ENCODE measurements around the gene QSER1. TPM values are rescaled to one million over a fixed set of nuclear protein-coding genes. Genes with fewer than 3 reads are reported as not detected.

QSER1 gene
- total and polyA plus RNA-seq, 2 experiments from 2014 or later, result 3.7 to 27.1 TPM

DNA sequence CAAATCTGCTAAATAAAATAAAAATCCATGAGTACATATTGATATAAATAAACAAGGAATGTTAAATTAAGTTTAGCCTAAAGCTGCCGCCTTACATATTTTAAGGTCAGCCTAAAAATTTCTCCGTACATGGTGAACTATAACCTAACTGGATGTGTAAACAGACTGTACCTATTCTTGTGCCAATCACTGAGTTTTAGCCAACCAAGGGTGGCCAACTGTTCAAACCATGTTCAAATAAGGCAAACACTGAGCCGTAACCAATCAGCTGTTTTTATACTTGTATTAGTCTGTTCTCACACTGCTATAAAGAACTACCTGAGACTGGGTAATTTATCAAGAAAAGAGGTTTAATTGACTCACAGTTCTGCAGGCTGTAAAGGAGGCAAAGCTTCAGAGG is 8.6 kb upstream of the QSER1 start:
- Histone ChIP-seq H3K79me2 (no peaks in the 10 kb centered on the region), H3K9me2 (replicated peaks; ENCODE audit: insufficient read depth) (no peaks in the 10 kb centered on the region), H3K4me2 (no peak overlapping the region), H3K36me3 (replicated peaks; ENCODE audit: insufficient read depth, low read depth) (no peaks in the 10 kb centered on the region), H4K20me1 (ENCODE audit: insufficient read depth, poor library complexity, severe bottlenecking) (no peaks in the 10 kb centered on the region), H3K9me3 (ENCODE audit: low read depth) (no peaks in the 10 kb centered on the region), H3K27me3 (no peaks in the 10 kb centered on the region), H2AFZ (no peak overlapping the region), H3K4me1 (ENCODE audit: insufficient read depth) (no peaks in the 10 kb centered on the region), H3K27ac (no peak overlapping the region), H3K4me3 (no peak overlapping the region)
- WGBS (ENCODE audit: low lambda C conversion rate, missing lambda C conversion rate), result 92% methylated on average over 3 of the region's 3 CpGs
- no peak for DNase-seq (ENCODE audit: low spot score)
- no peak for TF ChIP-seq EZH2phosphoT487 (IDR thresholded peaks at IDR 0.05; ENCODE audit: low read depth, severe bottlenecking, unreplicated experiment)
- TF ChIP-seq EZH2 (IDR thresholded peaks at IDR 0.05; ENCODE audit: borderline replicate concordance), result no peak
- TF ChIP-seq, protein P1, sequence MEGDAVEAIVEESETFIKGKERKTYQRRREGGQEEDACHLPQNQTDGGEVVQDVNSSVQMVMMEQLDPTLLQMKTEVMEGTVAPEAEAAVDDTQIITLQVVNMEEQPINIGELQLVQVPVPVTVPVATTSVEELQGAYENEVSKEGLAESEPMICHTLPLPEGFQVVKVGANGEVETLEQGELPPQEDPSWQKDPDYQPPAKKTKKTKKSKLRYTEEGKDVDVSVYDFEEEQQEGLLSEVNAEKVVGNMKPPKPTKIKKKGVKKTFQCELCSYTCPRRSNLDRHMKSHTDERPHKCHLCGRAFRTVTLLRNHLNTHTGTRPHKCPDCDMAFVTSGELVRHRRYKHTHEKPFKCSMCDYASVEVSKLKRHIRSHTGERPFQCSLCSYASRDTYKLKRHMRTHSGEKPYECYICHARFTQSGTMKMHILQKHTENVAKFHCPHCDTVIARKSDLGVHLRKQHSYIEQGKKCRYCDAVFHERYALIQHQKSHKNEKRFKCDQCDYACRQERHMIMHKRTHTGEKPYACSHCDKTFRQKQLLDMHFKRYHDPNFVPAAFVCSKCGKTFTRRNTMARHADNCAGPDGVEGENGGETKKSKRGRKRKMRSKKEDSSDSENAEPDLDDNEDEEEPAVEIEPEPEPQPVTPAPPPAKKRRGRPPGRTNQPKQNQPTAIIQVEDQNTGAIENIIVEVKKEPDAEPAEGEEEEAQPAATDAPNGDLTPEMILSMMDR (IDR thresholded peaks at IDR 0.05; ENCODE audit: poor library complexity), result no peak

DNA sequence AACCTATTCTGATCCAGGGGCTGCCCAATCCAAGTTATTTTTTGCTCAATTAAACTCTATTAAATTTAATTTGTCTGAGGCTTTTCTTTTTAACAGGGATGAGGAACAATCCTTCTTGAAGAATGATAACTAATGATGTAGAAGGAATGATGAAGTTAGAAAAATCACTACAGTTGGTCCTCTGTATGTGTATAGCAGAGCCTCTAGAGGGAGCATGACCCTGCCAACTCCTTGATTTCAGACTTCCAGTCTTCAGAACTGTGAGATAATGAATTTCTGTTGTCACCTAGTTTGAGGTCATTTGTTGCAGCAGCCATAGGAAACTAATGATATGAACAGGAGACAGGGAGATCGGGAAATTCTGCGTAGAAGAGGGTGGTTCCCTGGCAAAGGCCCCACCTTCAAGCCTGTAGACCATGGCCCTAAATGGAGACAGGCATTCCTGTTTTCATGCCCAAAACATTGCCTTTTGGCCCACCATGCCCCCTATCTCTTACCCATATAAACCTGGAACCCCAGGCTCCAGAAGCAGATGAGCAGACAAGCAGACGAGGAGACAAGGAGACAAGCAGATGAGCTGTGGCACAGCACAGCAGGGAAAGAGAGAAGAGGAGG is 7.7 kb upstream of the QSER1 start:
- no peaks in the 10 kb centered on the region for H3K79me2 ChIP-seq
- H3K27ac ChIP-seq, result no peak overlapping the region
- no peaks in the 10 kb centered on the region for H3K27me3 ChIP-seq
- DNase-seq (ENCODE audit: low spot score), result peak; percentile 42
- H3K4me3 ChIP-seq, result no peak overlapping the region
- no peaks in the 10 kb centered on the region for H3K36me3 ChIP-seq (replicated peaks; ENCODE audit: insufficient read depth, low read depth)
- H3K9me3 ChIP-seq (ENCODE audit: low read depth), result no peaks in the 10 kb centered on the region
- H3K4me2 ChIP-seq, result no peak overlapping the region
- 71% methylated on average over 3 of the region's 3 CpGs for WGBS (ENCODE audit: low lambda C conversion rate, missing lambda C conversion rate)
- no peaks in the 10 kb centered on the region for H4K20me1 ChIP-seq (ENCODE audit: insufficient read depth, poor library complexity, severe bottlenecking)
- no peaks in the 10 kb centered on the region for H3K9me2 ChIP-seq (replicated peaks; ENCODE audit: insufficient read depth)
- TF ChIP-seq EZH2phosphoT487 (IDR thresholded peaks at IDR 0.05; ENCODE audit: low read depth, severe bottlenecking, unreplicated experiment), result no peak
- TF ChIP-seq, protein P1 (IDR thresholded peaks at IDR 0.05; ENCODE audit: poor library complexity), result peak; percentile 49
- H3K4me1 ChIP-seq (ENCODE audit: insufficient read depth), result no peaks in the 10 kb centered on the region
- H2AFZ ChIP-seq, result no peak overlapping the region

DNA sequence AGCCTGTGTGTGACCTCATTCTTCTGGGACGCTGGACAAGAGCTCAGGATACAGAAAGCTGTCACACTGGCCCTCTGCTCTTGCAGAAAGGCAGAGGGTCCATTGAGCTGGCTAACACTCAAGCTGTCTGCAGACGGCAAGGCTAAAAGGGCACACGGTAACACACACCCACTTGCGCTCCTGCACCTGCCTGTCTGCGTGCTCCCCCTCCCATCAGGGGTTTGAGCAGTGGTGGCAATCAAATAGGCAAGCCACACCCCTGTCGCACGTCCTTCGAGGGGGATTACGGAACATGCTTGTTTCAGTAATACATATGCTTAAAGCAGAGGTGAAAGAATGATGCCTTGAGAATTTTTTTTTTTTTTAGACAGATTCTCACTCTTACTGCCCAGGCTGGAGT is 7.1 kb upstream of the QSER1 start:
- no peak for DNase-seq (ENCODE audit: low spot score)
- TF ChIP-seq EZH2phosphoT487 (IDR thresholded peaks at IDR 0.05; ENCODE audit: low read depth, severe bottlenecking, unreplicated experiment) (no peak), EZH2 (IDR thresholded peaks at IDR 0.05; ENCODE audit: borderline replicate concordance) (no peak)
- TF ChIP-seq, protein P1 (IDR thresholded peaks at IDR 0.05; ENCODE audit: poor library complexity), result no peak
- Histone ChIP-seq H3K4me2 (no peak overlapping the region), H3K79me2 (no peaks in the 10 kb centered on the region), H3K4me3 (no peak overlapping the region), H3K9me3 (ENCODE audit: low read depth) (no peaks in the 10 kb centered on the region), H3K27ac (no peak overlapping the region), H3K4me1 (ENCODE audit: insufficient read depth) (no peaks in the 10 kb centered on the region), H4K20me1 (ENCODE audit: insufficient read depth, poor library complexity, severe bottlenecking) (no peaks in the 10 kb centered on the region), H3K36me3 (replicated peaks; ENCODE audit: insufficient read depth, low read depth) (no peaks in the 10 kb centered on the region), H3K27me3 (no peaks in the 10 kb centered on the region), H3K9me2 (replicated peaks; ENCODE audit: insufficient read depth) (no peaks in the 10 kb centered on the region), H2AFZ (no peak overlapping the region)
- 82% methylated on average over 9 of the region's 9 CpGs for WGBS (ENCODE audit: low lambda C conversion rate, missing lambda C conversion rate)
